CD4-positive, alpha-beta memory T cell (primary cell): ENCODE results near the gene MYH4. TPM values are rescaled to one million over a fixed set of nuclear protein-coding genes. Genes with fewer than 3 reads are reported as not detected.

Source experiments
- CTCF ChIA-PET: fragments of 350-600 bp; sonication (Branson Sonifier 250); formaldehyde crosslinking; loops from one replicate; lab custom pipeline; 2021; ENCODE audit warnings: inconsistent platforms; ENCODE audit not compliant: partially characterized antibody; lab: Charles Lee
- POLR2A ChIA-PET: fragments of 350-600 bp; sonication (Branson Sonifier 250); formaldehyde crosslinking; loops from one replicate; lab custom pipeline; 2021; ENCODE audit not compliant: partially characterized antibody; lab: Charles Lee
- DNase-seq, 5 donors: peaks; one replicate each; pipeline versions ENCODE4 v3.0.0 to v3.0.0-alpha.2; 2020 to 2022; ENCODE audit warnings: mixed read lengths in 1 of 5
- H3K27ac ChIP-seq: one replicate; pipeline ENCODE4 v1.7.0; 2013; ENCODE audit warnings: low read depth, low read length
- H3K27me3 ChIP-seq: 2 replicates; pipeline ENCODE4 v1.7.0; 2013; ENCODE audit warnings: mild to moderate bottlenecking, low read length, moderate library complexity; ENCODE audit not compliant: insufficient read depth
- H3K36me3 ChIP-seq: 2 replicates; pipeline ENCODE4 v1.7.0; 2013; ENCODE audit warnings: mild to moderate bottlenecking, low read length, moderate library complexity; ENCODE audit not compliant: insufficient read depth
- H3K4me1 ChIP-seq: 2 replicates; pipeline ENCODE4 v1.7.0; 2013; ENCODE audit warnings: mild to moderate bottlenecking, low read length, moderate library complexity; ENCODE audit not compliant: insufficient read depth
- H3K4me3 ChIP-seq, 2 donors: one replicate each; pipeline ENCODE4 v1.7.0; 2013; ENCODE audit warnings: low read length in 2 of 2, mild to moderate bottlenecking in 1 of 2
- H3K9me3 ChIP-seq, 2 donors: one replicate each; pipeline ENCODE4 v1.7.0; 2013; ENCODE audit warnings: low read length in 2 of 2, control low read depth in 1 of 2; ENCODE audit not compliant: control insufficient read depth in 1 of 2
- H3K27ac Mint-ChIP-seq, 7 donors: one replicate each; pipeline ENCODE4 v1.8.0; 2020 to 2021; ENCODE audit warnings: mixed read lengths in 7 of 7, mild to moderate bottlenecking in 6 of 7, inconsistent platforms in 3 of 7, moderate library complexity in 3 of 7
- H3K27me3 Mint-ChIP-seq, 2 donors: one replicate each; pipeline ENCODE4 v1.8.0; 2020 to 2021; ENCODE audit warnings: mixed read lengths in 2 of 2
- H3K36me3 Mint-ChIP-seq, 2 donors: one replicate each; pipeline ENCODE4 v1.8.0; 2020 to 2021; ENCODE audit warnings: mixed read lengths in 2 of 2, inconsistent platforms in 1 of 2, mild to moderate bottlenecking in 1 of 2
- H3K4me1 Mint-ChIP-seq, 4 donors: one replicate each; pipeline ENCODE4 v1.8.0; 2020 to 2021; ENCODE audit warnings: mixed read lengths in 4 of 4, mild to moderate bottlenecking in 1 of 4
- H3K4me3 Mint-ChIP-seq, 8 donors: one replicate each; pipeline ENCODE4 v1.8.0; 2020 to 2021; ENCODE audit warnings: mixed read lengths in 8 of 8, mild to moderate bottlenecking in 7 of 8, moderate library complexity in 6 of 8, inconsistent platforms in 3 of 8
- H3K9me3 Mint-ChIP-seq, 8 donors: one replicate each; pipeline ENCODE4 v1.8.0; 2020 to 2021; ENCODE audit warnings: mixed read lengths in 8 of 8, mild to moderate bottlenecking in 5 of 8, inconsistent platforms in 3 of 8, moderate library complexity in 1 of 8
- intact Hi-C: fragments of 100-400 bp; cut with micrococcal nuclease; formaldehyde crosslinking; loops from one replicate; pipeline ENCODE4 v1.15.1; 2023
- polyA plus RNA-seq, 2 donors: library from polyadenylated mRNA; unstranded; fragments of 300-500 nt; fragmentation: Illumina TruSeq; gene quantifications; one replicate each; pipeline ENCODE4 v1.2.3, GENCODE V29; 2021
- total RNA-seq, 2 experiments: library from RNA; stranded (reverse); gene quantifications; one replicate each; pipeline ENCODE4 v1.2.3, GENCODE V29; 2021

MYH4 gene
- total and polyA plus RNA-seq, 4 experiments from 2014 or later: not detected

DNA sequence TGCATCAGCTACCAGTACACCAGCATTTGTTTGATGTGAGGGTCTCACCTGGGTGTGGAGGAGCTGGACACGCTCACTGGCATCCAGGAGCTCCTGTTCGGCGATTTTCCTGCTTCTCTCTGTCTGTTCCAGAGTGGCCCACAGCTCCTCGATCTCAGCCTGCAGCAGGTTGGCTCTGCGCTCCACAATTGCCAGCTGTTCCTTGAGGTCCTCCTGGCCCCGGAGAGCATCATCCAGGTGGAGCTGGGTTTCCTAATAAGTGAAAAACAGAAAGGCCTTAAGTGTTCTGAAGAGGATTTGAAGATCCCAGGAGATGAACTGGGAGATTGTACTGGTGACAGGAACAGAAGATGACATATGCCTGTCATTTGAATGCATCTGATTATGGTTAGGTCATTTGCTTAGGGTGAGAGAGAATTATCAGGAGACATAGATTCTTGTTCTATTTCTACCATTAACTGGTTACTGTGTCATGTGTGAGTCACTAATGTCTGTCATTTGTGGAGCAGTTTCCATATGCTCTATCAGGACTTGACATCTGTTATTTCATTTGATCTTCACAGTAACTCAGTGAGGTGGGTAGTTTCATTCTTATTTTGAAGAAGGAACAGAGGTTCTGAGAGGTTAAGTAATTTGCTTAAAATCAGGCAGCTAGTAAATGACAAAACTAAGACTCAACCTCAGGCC is 75.0 kb downstream of the MYH4 start:
- Mint-ChIP-seq H3K27ac (no peak overlapping the region), H3K4me3 (no peak overlapping the region), H3K9me3 (peaks cover 0 to 3% (median 0%) of the 10 kb centered on the region in 8 donors), H3K4me1 (no peaks in the 10 kb centered on the region), H3K27me3 (peaks cover 0 to 8% of the 10 kb centered on the region in 2 donors), H3K36me3 (no peaks in the 10 kb centered on the region)
- no peak overlapping the region for H3K27ac ChIP-seq
- no peaks in the 10 kb centered on the region for H3K27me3 ChIP-seq
- H3K9me3 ChIP-seq: no peaks in the 10 kb centered on the region
- no peak for DNase-seq
- H3K4me3 ChIP-seq: no peak overlapping the region
- POLR2A ChIA-PET: no interaction called here
- CTCF ChIA-PET: no interaction called here
- no peaks in the 10 kb centered on the region for H3K36me3 ChIP-seq
- H3K4me1 ChIP-seq: no peaks in the 10 kb centered on the region
- intact Hi-C loops: no loop called here

Other genes starting within 250 kb of the MYH4 start
- gene MYH13, start 96.6 kb downstream of the MYH4 start, total RNA-seq: not detected
- not detected for gene MYH13, start 96.6 kb downstream of the MYH4 start, polyA plus RNA-seq
- gene MYH8, start 47.6 kb downstream of the MYH4 start, total RNA-seq: not detected
- not detected for gene MYH8, start 47.6 kb downstream of the MYH4 start, polyA plus RNA-seq
- gene MYH1, start 49.0 kb upstream of the MYH4 start, total RNA-seq: not detected
- gene MYH1, start 49.0 kb upstream of the MYH4 start, polyA plus RNA-seq: not detected
- gene MYH2, start 80.1 kb upstream of the MYH4 start, total RNA-seq: not detected
- gene MYH2, start 80.1 kb upstream of the MYH4 start, polyA plus RNA-seq: not detected
- gene MYH3, start 187.8 kb upstream of the MYH4 start, total RNA-seq: 10 to 100 TPM in 1 of 2 experiments, 1 to 10 TPM in 1; 8.6 to 11.5 TPM
- gene MYH3, start 187.8 kb upstream of the MYH4 start, polyA plus RNA-seq: under 1 TPM in 1 of 2 donors, not detected in 1; 0.47 TPM
- gene SCO1, start 228.0 kb upstream of the MYH4 start, total RNA-seq: 10 to 100 TPM; 26.0 to 26.1 TPM
- gene SCO1, start 228.0 kb upstream of the MYH4 start, polyA plus RNA-seq: 10 to 100 TPM; 12.9 to 20.2 TPM
- 10 to 100 TPM; 45.5 to 46.7 TPM for gene ADPRM, start 228.0 kb upstream of the MYH4 start, total RNA-seq
- gene ADPRM, start 228.0 kb upstream of the MYH4 start, polyA plus RNA-seq: 10 to 100 TPM; 50.0 to 55.0 TPM